GM19452 (cell line): ENCODE results near the gene TPO.
"Not testable (repeated sequence)": the region's sequence is repeated elsewhere in the genome, so short reads cannot be mapped to it uniquely, and the experiment has no call there.

ENCODE experiments used
- ATAC-seq: cut with Tn5 transposase; IDR thresholded peaks from one replicate; pipeline ENCODE4 v1.9.1; 2021; ENCODE audit not compliant: unreplicated experiment

Gene TPO

GRCh38 chr2:1499033-1499795, 86.0 kb downstream of the TPO start:
- no peak for ATAC-seq

GRCh38 chr2:1501038-1501851, 88.0 kb downstream of the TPO start:
- ATAC-seq, result no peak

GRCh38 chr2:1501991-1502390, 88.7 kb downstream of the TPO start:
- ATAC-seq, result no peak

- no peak for ATAC-seq
Observed at GRCh38 chr2:1502891-1503304, 89.6 kb downstream of the TPO start.

- no peak for ATAC-seq
Observed at GRCh38 chr2:1503471-1504310, 90.4 kb downstream of the TPO start.

GRCh38 chr2:1504311-1504750, 91.1 kb downstream of the TPO start:
- no peak for ATAC-seq

- no peak for ATAC-seq
Observed at GRCh38 chr2:1505031-1505441, 91.8 kb downstream of the TPO start.

- ATAC-seq, result no peak
Observed at GRCh38 chr2:1509271-1510065, 96.2 kb downstream of the TPO start.

- no peak for ATAC-seq
Observed at GRCh38 chr2:1510176-1510575, 96.9 kb downstream of the TPO start.

- no peak for ATAC-seq
Observed at GRCh38 chr2:1511455-1511854, 98.2 kb downstream of the TPO start.

- no peak for ATAC-seq
Observed at GRCh38 chr2:1512321-1513289, 99.3 kb downstream of the TPO start.

- no peak for ATAC-seq
Observed at GRCh38 chr2:1514391-1515072, 101.3 kb downstream of the TPO start.

GRCh38 chr2:1515073-1515430, 101.8 kb downstream of the TPO start:
- ATAC-seq, result no peak

GRCh38 chr2:1515986-1516797, 102.9 kb downstream of the TPO start:
- ATAC-seq, result no peak

- no peak for ATAC-seq
Observed at GRCh38 chr2:1516798-1517060, 103.5 kb downstream of the TPO start.

- ATAC-seq, result not testable (repeated sequence)
Observed at GRCh38 chr2:1517291-1517690, 104.0 kb downstream of the TPO start.

GRCh38 chr2:1517786-1518185, 104.5 kb downstream of the TPO start:
- no peak for ATAC-seq

GRCh38 chr2:1518331-1518803, 105.1 kb downstream of the TPO start:
- ATAC-seq, result no peak
